GM23248 (cell line): ENCODE data around the gene STIL. TPM values are rescaled to one million over a fixed set of nuclear protein-coding genes. Genes with fewer than 3 reads are reported as not detected.

Source experiments
- DNase-seq: peaks from one replicate; pipeline ENCODE4 v3.0.0-alpha.2; 2015
- H2AFZ ChIP-seq: fragments of 200-600 bp; sonication (generic); 2 replicates; pipeline ENCODE4 v1.6.1; 2016; ENCODE audit warnings: antibody characterized with exemption
- H3F3A ChIP-seq: fragments of 200-600 bp; sonication (generic); 2 replicates; pipeline ENCODE4 v1.6.1; 2016; ENCODE audit warnings: mild to moderate bottlenecking, antibody characterized with exemption, mixed run types; ENCODE audit not compliant: insufficient read depth
- H3K27ac ChIP-seq: fragments of 200-600 bp; sonication (generic); 2 replicates; pipeline ENCODE4 v1.5.1; 2016; ENCODE audit warnings: mild to moderate bottlenecking
- H3K27me3 ChIP-seq: fragments of 200-600 bp; sonication (generic); replicated peaks from 2 replicates; pipeline ENCODE4 v1.6.1; 2016; ENCODE audit warnings: mild to moderate bottlenecking; ENCODE audit not compliant: insufficient read depth
- H3K36me3 ChIP-seq: fragments of 200-600 bp; sonication (generic); 2 replicates; pipeline ENCODE4 v1.6.1; 2016; ENCODE audit warnings: low read depth, mild to moderate bottlenecking
- H3K4me1 ChIP-seq: fragments of 200-600 bp; sonication (generic); 2 replicates; pipeline ENCODE4 v1.6.1; 2016; ENCODE audit warnings: mild to moderate bottlenecking; ENCODE audit not compliant: insufficient read depth
- H3K4me2 ChIP-seq: fragments of 200-600 bp; sonication (generic); one replicate; pipeline ENCODE4 v1.6.1; 2016; ENCODE audit warnings: mild to moderate bottlenecking; ENCODE audit not compliant: unreplicated experiment
- H3K4me3 ChIP-seq: fragments of 200-600 bp; sonication (generic); 2 replicates; pipeline ENCODE4 v1.5.1; 2016; ENCODE audit warnings: mild to moderate bottlenecking
- H3K79me2 ChIP-seq: fragments of 200-600 bp; sonication (generic); 2 replicates; pipeline ENCODE4 v1.6.1; 2016; ENCODE audit warnings: mild to moderate bottlenecking; ENCODE audit not compliant: insufficient read depth
- H3K9ac ChIP-seq: fragments of 200-600 bp; sonication (generic); 2 replicates; pipeline ENCODE4 v1.6.1; 2016; ENCODE audit warnings: mild to moderate bottlenecking
- H3K9me2 ChIP-seq: fragments of 200-600 bp; sonication (generic); 2 replicates; pipeline ENCODE4 v1.6.1; 2016; ENCODE audit warnings: mixed run types, mild to moderate bottlenecking, moderate library complexity; ENCODE audit not compliant: insufficient read depth
- H3K9me3 ChIP-seq: fragments of 200-600 bp; sonication (generic); one replicate; pipeline ENCODE4 v1.6.1; 2017; ENCODE audit warnings: low read depth
- H4K20me1 ChIP-seq: fragments of 200-600 bp; sonication (generic); 2 replicates; pipeline ENCODE4 v1.6.0; 2016; ENCODE audit not compliant: insufficient read depth
- EZH2 ChIP-seq: fragments of 200-600 bp; sonication (generic); IDR thresholded peaks from 2 replicates; pipeline ENCODE4 v1.6.1; 2018; ENCODE audit warnings: antibody characterized with exemption, mild to moderate bottlenecking; ENCODE audit not compliant: insufficient read depth, poor library complexity, severe bottlenecking
- EZH2phosphoT487 ChIP-seq: fragments of 200-600 bp; sonication (generic); IDR thresholded peaks from 2 replicates; pipeline ENCODE4 v1.6.1; 2018; ENCODE audit warnings: antibody characterized with exemption, moderate library complexity, mild to moderate bottlenecking, low read depth; ENCODE audit not compliant: insufficient read depth
- WGBS, 2 experiments: methylation state at CpG; one replicate each; pipeline ENCODE4 v1.1.6; 2015 to 2017; ENCODE audit warnings: low lambda C conversion rate in 2 of 2, low coverage in 1 of 2; ENCODE audit errors: missing lambda C conversion rate in 2 of 2; 5-methylcytosine and 5-hydroxymethylcytosine counted together
- in situ Hi-C: fragments of 300-500 bp; cut with MboI; formaldehyde crosslinking; loops from 2 replicates; pipeline ENCODE4 v1.15.0; 2020
- polyA plus RNA-seq: library from polyadenylated mRNA; unstranded; fragments of >200 nt; fragmentation: Nextera tagmentation; extraction: Ambion mirVana; gene quantifications from 2 replicates; pipeline ENCODE4 v1.2.1, GENCODE V29; 2016
- total RNA-seq: library from RNA; depleted of rRNA; stranded (reverse); fragments of >200 nt; shearing (Covaris generic); gene quantifications from 2 replicates; pipeline ENCODE4 v1.2.3, GENCODE V29; 2014

STIL gene
- total and polyA plus RNA-seq, 2 experiments from 2014 or later: 7.2 to 17.1 TPM

DNA sequence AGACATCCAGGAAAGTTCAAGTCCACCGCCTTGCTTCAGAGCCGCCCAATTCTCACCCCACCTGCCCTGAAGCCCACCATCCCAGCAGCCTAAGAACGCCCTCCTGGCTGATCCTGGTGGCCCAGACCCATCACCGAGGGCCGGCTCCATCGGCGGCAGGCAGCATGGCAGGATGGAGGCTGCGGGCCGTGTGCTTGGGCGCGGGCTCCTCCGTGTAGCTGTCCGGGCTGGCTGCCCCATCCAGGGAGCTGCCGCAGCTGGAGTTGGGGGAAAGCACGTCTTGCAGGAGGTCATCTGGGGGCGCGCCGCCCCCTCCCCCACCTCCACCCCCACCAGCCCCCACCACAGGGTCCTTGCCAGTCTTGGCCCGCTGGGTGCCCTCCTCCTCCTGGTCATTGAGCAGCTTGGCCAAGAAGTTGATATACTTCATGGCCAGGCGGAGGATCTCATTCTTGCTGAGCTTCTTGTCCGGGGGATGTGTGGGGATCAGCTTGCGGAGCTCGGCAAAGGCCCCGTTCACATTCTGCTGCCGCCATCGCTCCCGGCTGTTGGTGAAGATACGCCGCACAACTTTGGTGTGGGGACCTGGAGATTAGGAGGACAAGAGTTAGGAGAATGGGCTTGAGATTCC lies 94.2 kb downstream of the STIL start:
- Histone ChIP-seq H3K36me3 (no peaks in the 10 kb centered on the region), H3K79me2 (no peaks in the 10 kb centered on the region), H3K9me3 (no peaks in the 10 kb centered on the region), H3K4me3 (no peak overlapping the region), H3K27me3 (peaks cover 31% of the 10 kb centered on the region), H4K20me1 (no peaks in the 10 kb centered on the region), H3K4me2 (no peak overlapping the region), H3K9me2 (no peaks in the 10 kb centered on the region), H3K9ac (no peak overlapping the region), H3K4me1 (no peaks in the 10 kb centered on the region), H2AFZ (no peak overlapping the region), H3K27ac (no peak overlapping the region), H3F3A (no peaks in the 10 kb centered on the region)
- 71 to 75% methylated on average over 25 to 27 of the region's 29 CpGs for WGBS, 2 experiments
- in situ Hi-C loops: no loop called here
- DNase-seq: no peak
- TF ChIP-seq EZH2 (no peak), EZH2phosphoT487 (no peak)

DNA sequence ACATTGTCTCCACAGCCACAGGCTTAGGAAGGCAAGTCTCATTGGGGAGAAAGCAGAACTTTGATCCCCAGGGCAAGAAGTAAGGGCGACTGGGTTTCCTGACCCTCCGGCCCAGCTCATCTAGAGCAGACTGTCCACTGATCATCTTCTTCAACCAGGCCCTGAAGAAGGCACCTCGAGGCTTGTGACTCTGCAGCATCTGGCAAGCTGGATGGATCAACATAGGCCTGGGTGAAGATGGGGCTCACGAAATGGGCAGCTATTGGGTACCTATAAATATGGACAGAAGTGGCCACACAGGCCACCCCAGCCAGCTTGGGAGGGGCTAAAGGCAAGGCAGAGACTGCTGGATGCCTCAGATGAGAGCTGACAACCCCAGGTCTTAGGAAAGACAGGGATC lies 94.9 kb downstream of the STIL start:
- H3K9ac ChIP-seq: no peak overlapping the region
- no peaks in the 10 kb centered on the region for H3K9me3 ChIP-seq
- peaks cover 24% of the 10 kb centered on the region for H3K27me3 ChIP-seq
- no peaks in the 10 kb centered on the region for H3K9me2 ChIP-seq
- no peak for TF ChIP-seq EZH2
- no peak for TF ChIP-seq EZH2phosphoT487
- in situ Hi-C loops: no loop called here
- no peak overlapping the region for H3K27ac ChIP-seq
- H3K4me2 ChIP-seq: no peak overlapping the region
- DNase-seq: no peak
- 40 to 41% methylated on average over 4 of the region's 4 CpGs for whole genome bisulfite sequencing, 2 experiments
- H3K4me1 ChIP-seq: no peaks in the 10 kb centered on the region
- H3F3A ChIP-seq: no peaks in the 10 kb centered on the region
- no peaks in the 10 kb centered on the region for H3K36me3 ChIP-seq
- H2AFZ ChIP-seq: no peak overlapping the region
- H3K79me2 ChIP-seq: no peaks in the 10 kb centered on the region
- no peaks in the 10 kb centered on the region for H4K20me1 ChIP-seq
- H3K4me3 ChIP-seq: no peak overlapping the region

DNA sequence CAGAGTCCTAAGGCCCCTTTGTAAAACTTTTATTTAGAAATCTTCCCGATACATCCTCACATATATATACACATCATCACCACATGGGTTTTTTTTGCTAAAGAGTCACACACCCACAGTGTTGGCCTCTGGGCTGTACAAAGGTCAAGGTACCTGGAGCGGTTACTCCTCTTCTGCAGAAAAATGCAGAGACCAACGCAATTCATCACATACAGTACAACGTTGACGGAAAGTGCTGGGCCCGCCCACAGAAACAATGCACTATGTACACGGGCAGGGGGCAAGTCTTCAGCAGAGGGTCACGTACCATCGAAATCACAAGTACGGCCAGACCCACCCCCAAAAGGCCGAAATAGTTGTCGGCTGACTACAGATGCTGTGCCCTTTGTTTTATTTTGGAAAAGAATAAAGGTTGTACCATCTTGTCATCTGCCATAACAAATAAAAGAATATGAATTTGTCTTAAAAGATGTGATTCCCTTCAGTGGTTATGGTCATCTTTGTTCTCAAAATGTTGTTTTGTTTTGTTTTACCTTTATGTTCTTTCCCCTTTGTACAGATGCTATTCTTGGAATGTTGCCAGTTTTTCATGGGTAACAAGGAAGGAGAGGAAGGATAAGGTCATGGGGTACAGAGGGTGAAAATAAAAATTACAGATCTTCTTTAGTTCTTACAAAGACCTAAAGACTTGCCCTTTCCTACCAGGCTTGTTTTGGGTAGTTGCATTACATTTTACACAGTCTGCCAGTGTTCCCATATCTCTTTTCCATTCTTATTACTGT lies 97.5 kb downstream of the STIL start:
- Histone ChIP-seq H3K27me3 (no peaks in the 10 kb centered on the region; the same call in none of the 2 replicates), H3K36me3 (no peaks in the 10 kb centered on the region), H3K9me2 (no peaks in the 10 kb centered on the region), H3F3A (no peaks in the 10 kb centered on the region), H4K20me1 (no peaks in the 10 kb centered on the region), H3K4me1 (no peaks in the 10 kb centered on the region), H2AFZ (no peak overlapping the region), H3K9ac (no peak overlapping the region), H3K9me3 (no peaks in the 10 kb centered on the region), H3K27ac (no peak overlapping the region), H3K4me2 (no peak overlapping the region), H3K79me2 (no peaks in the 10 kb centered on the region), H3K4me3 (no peak overlapping the region)
- 86 to 89% methylated on average over 12 of the region's 12 CpGs for WGBS, 2 experiments
- in situ Hi-C loops: no loop called here
- DNase-seq: no peak
- TF ChIP-seq EZH2 (no peak), EZH2phosphoT487 (no peak)

DNA sequence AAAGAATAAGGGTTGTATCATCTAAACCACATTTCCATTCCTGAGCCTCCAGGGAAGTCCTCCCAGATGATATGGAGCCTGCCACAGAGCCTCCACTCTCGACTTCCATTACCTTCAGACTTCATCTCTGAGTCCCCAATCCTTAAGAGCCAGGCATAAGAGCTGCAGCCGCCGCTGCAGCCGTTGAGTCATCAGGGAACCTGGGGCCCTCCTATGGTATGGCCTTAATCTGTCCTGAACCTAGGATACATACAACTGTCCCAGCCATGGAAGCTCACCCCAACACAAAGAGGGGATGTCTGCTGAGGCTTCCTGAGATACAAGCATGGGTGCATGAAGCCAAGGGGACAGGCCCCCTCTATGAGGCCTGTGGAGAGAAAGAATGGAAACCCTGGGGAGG lies 98.2 kb downstream of the STIL start:
- WGBS, 2 experiments: 86 to 90% methylated on average over 4 of the region's 4 CpGs
- in situ Hi-C loops: no loop called here
- H3K9me3 ChIP-seq: no peaks in the 10 kb centered on the region
- H3K4me1 ChIP-seq: no peaks in the 10 kb centered on the region
- no peak overlapping the region for H3K4me3 ChIP-seq
- no peaks in the 10 kb centered on the region; the same call in none of the 2 replicates for H3K27me3 ChIP-seq
- no peak overlapping the region for H2AFZ ChIP-seq
- H3K4me2 ChIP-seq: no peak overlapping the region
- no peak overlapping the region for H3K9ac ChIP-seq
- H3K27ac ChIP-seq: no peak overlapping the region
- TF ChIP-seq EZH2phosphoT487 (no peak), EZH2 (no peak)
- no peaks in the 10 kb centered on the region for H3K36me3 ChIP-seq
- no peaks in the 10 kb centered on the region for H3F3A ChIP-seq
- H4K20me1 ChIP-seq: no peaks in the 10 kb centered on the region
- H3K79me2 ChIP-seq: no peaks in the 10 kb centered on the region
- no peak for DNase-seq
- H3K9me2 ChIP-seq: no peaks in the 10 kb centered on the region
